Measurements from ENCODE around the gene NAPSA. TPM values are rescaled to one million over a fixed set of nuclear protein-coding genes. Genes with fewer than 3 reads are reported as not detected.
A peak's percentile ranks its signal among the peaks of the same experiment; 100 is the strongest.

Gene NAPSA
- total and polyA plus RNA-seq, 9 of the 15 experiments (the other 6 are each of a cell fraction or from before 2014, with no cell fraction given), result 0.25 to 1.9 (median 0.69) TPM

- TF ChIP-seq GATA2 (CRISPR knock-in tag; IDR thresholded peaks at IDR 0.05), result no peak
- TF ChIP-seq TBL1XR1 (IDR thresholded peaks at IDR 0.05; ENCODE audit: low read length in 2 of 2), result no peak
- TF ChIP-seq KLF1 (tag; IDR thresholded peaks at IDR 0.05), result no peak
- TF ChIP-seq CHD2 (IDR thresholded peaks at IDR 0.05; ENCODE audit: low read depth, low read length), result peak; percentile 90
- no peak for TF ChIP-seq ZNF398 (CRISPR knock-in tag; IDR thresholded peaks at IDR 0.05)
- TF ChIP-seq KAT2B (IDR thresholded peaks at IDR 0.05; ENCODE audit: low read depth, low read length), result no peak
- TF ChIP-seq XRCC3 (IDR thresholded peaks at IDR 0.05), result no peak
- peak; percentile 71; the same call in 1 of the 2 replicates for TF ChIP-seq DPF2 (IDR thresholded peaks at IDR 0.05)
- TF ChIP-seq WHSC1 (IDR thresholded peaks at IDR 0.05; ENCODE audit: low read length), result no peak
Observed at GRCh38 chr19:50315773-50316448, 49.5 kb downstream of the NAPSA start (continued).

All from K562 (cell line).